DMS153 treated with DMSO at 0.1 percent for 48 hours (cell line): ENCODE data around the gene XRN1.
A peak's percentile ranks its signal among the peaks of the same experiment; 100 is the strongest.
"Not testable (repeated sequence)": the region's sequence is repeated elsewhere in the genome, so short reads cannot be mapped to it uniquely, and the experiment has no call there.

Experiments used
- DNase-seq: peaks from one replicate; lab custom pipeline; 2025; ENCODE audit not compliant: unreplicated experiment; lab: John Stamatoyannopoulos, UW

XRN1 gene

GRCh38 chr3:142447852-142448823 lies at the start of gene XRN1:
Gene XRN1, minus strand, starts transcription at chr3:142448037. Its CDS starts 93 bp downstream, at chr3:142447944.
- DNase-seq, result peak; percentile 83

- DNase-seq, result no peak
Observed at GRCh38 chr3:142495103-142495502, 47.3 kb upstream of the XRN1 start.

- no peak for DNase-seq
Observed at GRCh38 chr3:142492184-142492583, 44.3 kb upstream of the XRN1 start.

GRCh38 chr3:142489572-142490323 lies 41.9 kb upstream of the XRN1 start:
- no peak for DNase-seq

- DNase-seq, result no peak
Observed at GRCh38 chr3:142484912-142485435, 37.1 kb upstream of the XRN1 start.

GRCh38 chr3:142481196-142481595 lies 33.4 kb upstream of the XRN1 start:
- DNase-seq, result no peak

GRCh38 chr3:142470826-142471225 lies 23.0 kb upstream of the XRN1 start:
- no peak for DNase-seq

GRCh38 chr3:142468456-142468855 lies 20.6 kb upstream of the XRN1 start:
- no peak for DNase-seq

- DNase-seq, result no peak
Observed at GRCh38 chr3:142467768-142468167, 19.9 kb upstream of the XRN1 start.

GRCh38 chr3:142460689-142461088 lies 12.9 kb upstream of the XRN1 start:
- DNase-seq, result no peak

- no peak for DNase-seq
Observed at GRCh38 chr3:142459929-142460328, 12.1 kb upstream of the XRN1 start.

GRCh38 chr3:142459096-142459495 lies 11.3 kb upstream of the XRN1 start:
- no peak for DNase-seq

- no peak for DNase-seq
Observed at GRCh38 chr3:142450881-142451280, 3.0 kb upstream of the XRN1 start.

GRCh38 chr3:142450189-142450588 lies 2.4 kb upstream of the XRN1 start:
- no peak for DNase-seq

- DNase-seq, result peak; percentile 50
Observed at GRCh38 chr3:142447301-142447851, 461 bp downstream of the XRN1 start.

- DNase-seq, result no peak
Observed at GRCh38 chr3:142445816-142446254, 2.0 kb downstream of the XRN1 start.

- DNase-seq, result no peak
Observed at GRCh38 chr3:142444343-142444742, 3.5 kb downstream of the XRN1 start.

- not testable (repeated sequence) for DNase-seq
Observed at GRCh38 chr3:142443060-142443459, 4.8 kb downstream of the XRN1 start.

GRCh38 chr3:142439499-142440220 lies 8.2 kb downstream of the XRN1 start:
- not testable (repeated sequence) for DNase-seq

- not testable (repeated sequence) for DNase-seq
Observed at GRCh38 chr3:142438096-142438495, 9.7 kb downstream of the XRN1 start.
